OCI-LY7 (cell line): ENCODE results near the gene NDUFS8. TPM values are rescaled to one million over a fixed set of nuclear protein-coding genes. Genes with fewer than 3 reads are reported as not detected.

Source experiments
- BruUV-seq: library from RNA; stranded (reverse); fragments of 400-500 nt; replicated peaks from 2 replicates; lab custom pipeline; 2021; lab: Mats Ljungman, UMichigan
- CTCF ChIA-PET: fragments of 300-600 bp; sonication (Branson Sonifier 250); formaldehyde crosslinking; loops from one replicate; lab custom pipeline; 2022; ENCODE audit warnings: antibody characterized with exemption; ENCODE audit not compliant: unreplicated experiment; lab: Charles Lee
- POLR2A ChIA-PET: fragments of 300-600 bp; sonication (Branson Sonifier 250); formaldehyde crosslinking; loops from one replicate; lab custom pipeline; 2022; ENCODE audit warnings: antibody characterized with exemption; lab: Charles Lee
- DNase-seq: peaks from one replicate; pipeline ENCODE4 v3.0.0-alpha.2; 2015; ENCODE audit warnings: low spot score
- H2AFZ ChIP-seq: fragments of 200-600 bp; sonication (generic), shearing (Covaris generic); 2 replicates; pipeline ENCODE4 v1.6.1; 2014; ENCODE audit warnings: mild to moderate bottlenecking, antibody characterized with exemption, low read length, moderate library complexity
- H3K27ac ChIP-seq: fragments of 200-600 bp; sonication (generic); 2 replicates; pipeline ENCODE4 v1.5.1; 2014; ENCODE audit warnings: mixed run types, low read depth, mild to moderate bottlenecking, moderate library complexity, low read length, inconsistent platforms; ENCODE audit not compliant: poor library complexity, severe bottlenecking
- H3K36me3 ChIP-seq: fragments of 200-600 bp; sonication (generic); 2 replicates; pipeline ENCODE4 v1.6.1; 2014; ENCODE audit warnings: mild to moderate bottlenecking, antibody characterized with exemption, low read length, moderate library complexity, mixed read lengths; ENCODE audit not compliant: insufficient read depth
- H3K4me1 ChIP-seq: fragments of 200-600 bp; sonication (generic); 2 replicates; pipeline ENCODE4 v1.5.1; 2014; ENCODE audit warnings: mild to moderate bottlenecking, low read length; ENCODE audit not compliant: insufficient read depth, poor library complexity, severe bottlenecking
- H3K4me2 ChIP-seq: fragments of 200-600 bp; sonication (generic); 2 replicates; pipeline ENCODE4 v1.6.1; 2014; ENCODE audit warnings: mild to moderate bottlenecking, low read length
- H3K4me3 ChIP-seq: fragments of 200-600 bp; sonication (generic); 2 replicates; pipeline ENCODE4 v1.5.1; 2014; ENCODE audit warnings: mild to moderate bottlenecking, low read depth, low read length; ENCODE audit not compliant: poor library complexity, severe bottlenecking
- H3K79me2 ChIP-seq: fragments of 200-600 bp; sonication (generic); 2 replicates; pipeline ENCODE4 v1.6.1; 2016; ENCODE audit warnings: low read depth, mild to moderate bottlenecking, low read length, moderate library complexity, mixed read lengths; ENCODE audit not compliant: insufficient read depth
- H3K9me2 ChIP-seq: fragments of 200-600 bp; sonication (generic); 2 replicates; pipeline ENCODE4 v1.6.1; 2016; ENCODE audit warnings: mild to moderate bottlenecking, low read length, mixed read lengths; ENCODE audit not compliant: insufficient read depth
- H3K9me3 ChIP-seq: fragments of 200-600 bp; sonication (generic); 2 replicates; pipeline ENCODE4 v1.6.1; 2014; ENCODE audit warnings: mild to moderate bottlenecking, mixed run types, low read length, mixed read lengths
- H4K20me1 ChIP-seq: fragments of 200-600 bp; sonication (generic); 2 replicates; pipeline ENCODE4 v1.6.1; 2014; ENCODE audit warnings: mild to moderate bottlenecking, antibody characterized with exemption, low read length, moderate library complexity, mixed read lengths; ENCODE audit not compliant: insufficient read depth
- EZH2phosphoT487 ChIP-seq: fragments of 200-600 bp; sonication (generic); IDR thresholded peaks from 2 replicates; pipeline ENCODE4 v1.6.1; 2018; ENCODE audit warnings: low read depth, borderline replicate concordance, mild to moderate bottlenecking, mixed run types, antibody characterized with exemption, low read length, moderate library complexity, mixed read lengths
- intact Hi-C: fragments of 100-400 bp; cut with micrococcal nuclease; formaldehyde crosslinking; loops from one replicate; pipeline ENCODE4 v1.10.0; 2022; ENCODE audit not compliant: unreplicated experiment
- total RNA-seq, 2 experiments: library from RNA; depleted of rRNA in 1 of 2; stranded (reverse); fragments of >200 nt in 1 of 2; shearing (Covaris generic) in 1 of 2; gene quantifications; 2 replicates each; pipeline ENCODE4 v1.2.3, GENCODE V29; 2014 to 2022
- TF ChIP-seq, protein P1 (sequence below): fragments of 200-600 bp; sonication (generic); conservative IDR thresholded peaks from 2 replicates; pipeline ENCODE4 v1.5.1; 2014; ENCODE audit warnings: mild to moderate bottlenecking, antibody characterized with exemption, low read length, moderate library complexity, mixed read lengths

Gene NDUFS8
- total RNA-seq, 2 experiments from 2014 or later, result 126 to 173 TPM

DNA sequence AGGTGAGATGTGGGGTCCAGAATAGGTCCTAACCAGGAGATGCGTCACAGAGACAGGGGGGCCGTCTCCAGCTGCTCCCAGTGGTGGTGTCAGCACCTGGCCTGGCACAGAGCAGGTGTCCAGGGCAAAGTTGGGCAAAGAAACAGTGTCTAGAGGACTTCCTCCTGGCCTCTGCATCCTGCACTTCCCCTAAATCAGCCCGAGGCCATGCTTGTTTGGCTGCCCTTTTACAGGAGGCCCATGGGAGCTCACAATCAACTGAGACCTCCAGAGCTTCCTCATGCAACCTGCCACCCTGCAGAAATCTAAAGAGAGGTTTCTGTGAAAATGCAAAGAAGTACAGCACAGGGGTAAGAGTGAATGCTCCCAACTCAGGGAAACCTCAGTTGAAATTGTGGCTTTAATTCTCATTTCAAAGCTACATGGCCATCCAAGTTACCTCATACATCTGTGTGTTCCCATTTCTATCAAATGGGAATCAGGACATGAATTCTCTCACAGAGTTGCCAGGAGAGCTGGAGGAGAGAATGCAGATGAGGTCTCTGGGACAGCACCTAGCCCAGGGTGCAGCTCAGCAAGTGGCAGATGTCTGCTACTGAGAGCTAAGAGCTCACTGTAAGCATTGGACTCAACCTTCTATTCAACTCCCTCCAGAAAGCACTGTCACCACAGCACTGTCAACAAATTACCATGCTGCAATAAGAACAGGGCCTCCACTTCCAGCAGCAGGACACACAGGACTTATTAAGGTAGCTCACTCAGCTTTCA is 41.0 kb downstream of the NDUFS8 start:
- TF ChIP-seq, protein P1, sequence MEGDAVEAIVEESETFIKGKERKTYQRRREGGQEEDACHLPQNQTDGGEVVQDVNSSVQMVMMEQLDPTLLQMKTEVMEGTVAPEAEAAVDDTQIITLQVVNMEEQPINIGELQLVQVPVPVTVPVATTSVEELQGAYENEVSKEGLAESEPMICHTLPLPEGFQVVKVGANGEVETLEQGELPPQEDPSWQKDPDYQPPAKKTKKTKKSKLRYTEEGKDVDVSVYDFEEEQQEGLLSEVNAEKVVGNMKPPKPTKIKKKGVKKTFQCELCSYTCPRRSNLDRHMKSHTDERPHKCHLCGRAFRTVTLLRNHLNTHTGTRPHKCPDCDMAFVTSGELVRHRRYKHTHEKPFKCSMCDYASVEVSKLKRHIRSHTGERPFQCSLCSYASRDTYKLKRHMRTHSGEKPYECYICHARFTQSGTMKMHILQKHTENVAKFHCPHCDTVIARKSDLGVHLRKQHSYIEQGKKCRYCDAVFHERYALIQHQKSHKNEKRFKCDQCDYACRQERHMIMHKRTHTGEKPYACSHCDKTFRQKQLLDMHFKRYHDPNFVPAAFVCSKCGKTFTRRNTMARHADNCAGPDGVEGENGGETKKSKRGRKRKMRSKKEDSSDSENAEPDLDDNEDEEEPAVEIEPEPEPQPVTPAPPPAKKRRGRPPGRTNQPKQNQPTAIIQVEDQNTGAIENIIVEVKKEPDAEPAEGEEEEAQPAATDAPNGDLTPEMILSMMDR, result no peak
- no peak for TF ChIP-seq EZH2phosphoT487
- ChIA-PET CTCF (no interaction called here), POLR2A (no interaction called here)
- Histone ChIP-seq H3K79me2 (no peaks in the 10 kb centered on the region), H3K27ac (no peak overlapping the region), H3K4me2 (no peak overlapping the region), H3K9me2 (no peaks in the 10 kb centered on the region), H3K4me3 (no peak overlapping the region), H3K9me3 (no peaks in the 10 kb centered on the region), H3K4me1 (no peaks in the 10 kb centered on the region), H4K20me1 (no peaks in the 10 kb centered on the region), H2AFZ (no peak overlapping the region), H3K36me3 (peaks cover 59% of the 10 kb centered on the region)
- intact Hi-C loops, result no loop called here
- no peak for DNase-seq
- BruUV-seq, result no TSS peak

DNA sequence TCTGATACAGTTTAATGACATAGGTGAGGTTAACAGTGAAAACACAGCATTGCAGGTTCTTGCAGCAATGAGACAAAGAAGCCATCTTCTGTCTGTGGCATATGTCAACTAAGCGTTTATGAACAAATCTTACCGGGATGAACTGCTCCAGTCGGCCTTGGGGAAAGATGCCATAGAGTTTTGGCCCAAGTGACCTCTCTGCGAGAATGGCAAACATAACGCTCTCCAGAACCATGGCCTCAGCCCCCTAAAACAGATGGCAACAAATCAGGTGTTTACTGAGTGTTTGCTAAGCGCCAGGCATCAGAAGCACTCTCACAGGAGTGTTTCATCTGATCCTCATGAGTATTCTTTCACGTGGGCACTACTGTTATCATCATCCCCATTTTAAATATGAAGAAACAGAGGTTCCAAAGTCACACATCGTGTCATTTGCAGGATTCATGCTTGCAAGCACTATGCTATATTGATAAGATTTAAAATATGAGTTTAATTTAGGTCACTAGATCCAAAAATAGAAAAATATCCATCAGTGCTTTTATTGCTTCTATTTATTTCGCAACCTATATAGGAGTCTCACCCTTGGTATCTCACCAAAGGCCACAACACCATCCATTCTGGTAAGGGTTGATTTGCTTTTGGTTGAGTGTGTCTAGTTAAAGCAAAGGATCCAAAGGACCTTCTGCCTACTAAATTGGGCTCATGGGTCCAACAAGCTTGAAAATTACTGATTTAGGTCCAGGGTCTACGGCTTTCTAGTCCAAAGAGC is 44.3 kb downstream of the NDUFS8 start:
- H3K9me2 ChIP-seq, result no peaks in the 10 kb centered on the region
- TF ChIP-seq, protein P1, result no peak
- no peak for TF ChIP-seq EZH2phosphoT487
- H3K79me2 ChIP-seq, result no peaks in the 10 kb centered on the region
- H3K4me3 ChIP-seq, result no peak overlapping the region
- no peaks in the 10 kb centered on the region for H3K4me1 ChIP-seq
- POLR2A ChIA-PET, result no interaction called here
- no peak overlapping the region for H2AFZ ChIP-seq
- no peak overlapping the region for H3K27ac ChIP-seq
- no peaks in the 10 kb centered on the region for H4K20me1 ChIP-seq
- intact Hi-C loops, result loop anchor here (5.0 kb wide), 1 partner anchor 133 kb away; no protein-coding TSS in a partner anchor
- CTCF ChIA-PET, result no interaction called here
- peaks cover 38% of the 10 kb centered on the region for H3K36me3 ChIP-seq
- no peaks in the 10 kb centered on the region for H3K9me3 ChIP-seq
- no peak for DNase-seq
- no TSS peak for BruUV-seq
- no peak overlapping the region for H3K4me2 ChIP-seq
